ENCODE data around the gene KCNH3. TPM values are rescaled to one million over a fixed set of nuclear protein-coding genes. Genes with fewer than 3 reads are reported as not detected.

The KCNH3 gene
- total and polyA plus RNA-seq, 10 of the 15 experiments (the other 5 are each of a cell fraction or from before 2014, with no cell fraction given), result 0.03 to 0.45 (median 0.08) TPM; not detected in 5

- H3K36me3 ChIP-seq (ENCODE audit: control insufficient read depth in 2 of 2, insufficient read depth in 2 of 2, low read length in 1 of 2), result no peaks in the 10 kb centered on the region
- DNase-seq (ENCODE audit: low read depth, low spot score) (no peak), ATAC-seq (no peak), FAIRE-seq (no peak)
- 76% methylated on average over 10 of the region's 10 CpGs for WGBS (ENCODE audit: insufficient coverage, insufficient replicate concordance, low lambda C conversion rate, missing lambda C conversion rate)
- no peaks in the 10 kb centered on the region for H3K27me3 ChIP-seq (replicated peaks in 1 of 2; ENCODE audit: control insufficient read depth in 2 of 2, insufficient read depth in 2 of 2, low read length in 1 of 2)
- ChIA-PET SMC1A (ENCODE audit: uncharacterized antibody, unreplicated experiment) (no interaction called here), POLR2A (no interaction called here), CTCF (interaction anchor here (1.5 kb wide), 1 partner anchor 18 kb away, joined by 4 read pairs; no protein-coding TSS in a partner anchor), RAD21 (ENCODE audit: unreplicated experiment) (no interaction called here)
- no TSS peak for BruUV-seq (replicated peaks)
- no peak overlapping the region for H3K9ac ChIP-seq (ENCODE audit: control insufficient read depth, insufficient read depth, low read length)
- no peaks in the 10 kb centered on the region for H4K20me1 ChIP-seq (ENCODE audit: control insufficient read depth, insufficient read depth)
- no peak overlapping the region for H3K4me3 ChIP-seq
- TF ChIP-seq ZBED1 (IDR thresholded peaks at IDR 0.05; ENCODE audit: borderline replicate concordance), result no peak
- TF ChIP-seq BMI1 (IDR thresholded peaks at IDR 0.05; ENCODE audit: borderline replicate concordance), result no peak
- TF ChIP-seq RBBP5 (conservative IDR thresholded peaks at IDR 0.05), result no peak
- no peak overlapping the region for H3K27ac ChIP-seq (ENCODE audit: control insufficient read depth, insufficient read depth)
- no peak overlapping the region for H2AFZ ChIP-seq (ENCODE audit: control insufficient read depth, low read depth, low read length)
- in situ Hi-C loops (cut with MboI) (no loop called here), intact Hi-C loops (cut with micrococcal nuclease; ENCODE audit: unreplicated experiment) (no loop called here)
- H3K9me3 ChIP-seq (replicated peaks; ENCODE audit: control insufficient read depth, insufficient read depth, low read length), result no peaks in the 10 kb centered on the region
- no peaks in the 10 kb centered on the region for H3K79me2 ChIP-seq (ENCODE audit: control insufficient read depth, insufficient read depth, low read length)
- no peak overlapping the region for H3K4me2 ChIP-seq (ENCODE audit: control insufficient read depth, insufficient read depth)
- H3K4me1 ChIP-seq (ENCODE audit: control insufficient read depth, insufficient read depth, low read length), result no peaks in the 10 kb centered on the region
Measured at GRCh38 chr12:49598527-49598926, 59.7 kb downstream of the KCNH3 start.

GRCh38 chr12:49599961-49600360 is 61.1 kb downstream of the KCNH3 start:
- H4K20me1 ChIP-seq (ENCODE audit: control insufficient read depth, insufficient read depth), result no peaks in the 10 kb centered on the region
- H2AFZ ChIP-seq (ENCODE audit: control insufficient read depth, low read depth, low read length), result no peak overlapping the region
- intact Hi-C loops (cut with micrococcal nuclease; ENCODE audit: unreplicated experiment), result no loop called here
- H3K9me3 ChIP-seq (replicated peaks; ENCODE audit: control insufficient read depth, insufficient read depth, low read length), result no peaks in the 10 kb centered on the region
- ATAC-seq (no peak), DNase-seq (ENCODE audit: low read depth, low spot score) (no peak), FAIRE-seq (no peak)
- H3K4me2 ChIP-seq (ENCODE audit: control insufficient read depth, insufficient read depth), result no peak overlapping the region
- POLR2A ChIA-PET, result interaction anchor here (1.2 kb wide), 1 partner anchor 14 kb away, joined by 3 read pairs; no protein-coding TSS in a partner anchor
- no peaks in the 10 kb centered on the region for H3K4me1 ChIP-seq (ENCODE audit: control insufficient read depth, insufficient read depth, low read length)
- no peak for TF ChIP-seq MEF2A (IDR thresholded peaks at IDR 0.05; ENCODE audit: insufficient read depth, low read depth, low read length)
- TF ChIP-seq EZH2 (IDR thresholded peaks at IDR 0.05; ENCODE audit: borderline replicate concordance, control insufficient read depth, low read depth, low read length), result no peak
- no peak for TF ChIP-seq HDAC2 (IDR thresholded peaks at IDR 0.05)
- no peak for TF ChIP-seq CHD4 (IDR thresholded peaks at IDR 0.05)
- no TSS peak for BruUV-seq (replicated peaks)
- H3K4me3 ChIP-seq, result no peak overlapping the region
- no peak overlapping the region for H3K9ac ChIP-seq (ENCODE audit: control insufficient read depth, insufficient read depth, low read length)
- CTCF ChIA-PET, result interaction anchor here (1.4 kb wide), 1 partner anchor 242 kb away, joined by 4 read pairs; no protein-coding TSS in a partner anchor
- no peak overlapping the region for H3K27ac ChIP-seq (ENCODE audit: control insufficient read depth, insufficient read depth)
- H3K27me3 ChIP-seq (replicated peaks in 1 of 2; ENCODE audit: control insufficient read depth in 2 of 2, insufficient read depth in 2 of 2, low read length in 1 of 2), result no peaks in the 10 kb centered on the region
- in situ Hi-C loops (cut with MboI), result no loop called here
- RAD21 ChIA-PET (ENCODE audit: unreplicated experiment), result no interaction called here
- H3K79me2 ChIP-seq (ENCODE audit: control insufficient read depth, insufficient read depth, low read length), result no peaks in the 10 kb centered on the region
- WGBS (ENCODE audit: insufficient coverage, insufficient replicate concordance, low lambda C conversion rate, missing lambda C conversion rate), result 89% methylated on average over 8 of the region's 8 CpGs
- SMC1A ChIA-PET (ENCODE audit: uncharacterized antibody, unreplicated experiment), result no interaction called here
- H3K36me3 ChIP-seq (ENCODE audit: control insufficient read depth in 2 of 2, insufficient read depth in 2 of 2, low read length in 1 of 2), result no peaks in the 10 kb centered on the region
